CD14-positive monocyte (primary cell): ENCODE measurements around the gene ZNF827. TPM values are rescaled to one million over a fixed set of nuclear protein-coding genes. Genes with fewer than 3 reads are reported as not detected.

Experiments used
- DNase-seq, 3 donors: peaks; one replicate each; pipeline ENCODE4 v3.0.0-alpha.2; 2011 to 2022
- H2AFZ ChIP-seq: 2 replicates; pipeline ENCODE4 v1.6.0; 2012; ENCODE audit warnings: mild to moderate bottlenecking, low read depth, low read length, inconsistent platforms; ENCODE audit not compliant: insufficient read depth, poor library complexity, severe bottlenecking
- H3K27ac ChIP-seq, 2 donors: 1 replicate in 1 of 2; 2 replicates in 1 of 2; pipeline ENCODE4 v1.5.1; 2012 to 2013; ENCODE audit warnings: low read length in 2 of 2, control low read depth in 1 of 2, inconsistent platforms in 1 of 2, low read depth in 1 of 2, mild to moderate bottlenecking in 1 of 2
- H3K27me3 ChIP-seq, 2 donors: one replicate each; pipeline versions ENCODE4 v1.6.0 to v1.6.1; 2011 to 2013; ENCODE audit warnings: low read length in 2 of 2; ENCODE audit not compliant: control insufficient read depth in 2 of 2, insufficient read depth in 2 of 2
- H3K36me3 ChIP-seq, 2 donors: replicated peaks in 1 of 2; 1 replicate in 1 of 2; 2 replicates in 1 of 2; pipeline versions ENCODE4 v1.5.1 to v1.6.1; 2012 to 2013; ENCODE audit warnings: low read length in 2 of 2, control low read depth in 1 of 2, inconsistent platforms in 1 of 2, mild to moderate bottlenecking in 1 of 2; ENCODE audit not compliant: insufficient read depth in 2 of 2, control insufficient read depth in 1 of 2
- H3K4me1 ChIP-seq, 2 donors: 1 replicate in 1 of 2; 2 replicates in 1 of 2; pipeline versions ENCODE4 v1.5.1 to v1.6.1; 2012 to 2013; ENCODE audit warnings: low read length in 2 of 2, control low read depth in 1 of 2, inconsistent platforms in 1 of 2, mild to moderate bottlenecking in 1 of 2, moderate library complexity in 1 of 2; ENCODE audit not compliant: insufficient read depth in 2 of 2, control insufficient read depth in 1 of 2
- H3K4me2 ChIP-seq: replicated peaks from 2 replicates; pipeline ENCODE3; 2012; ENCODE audit warnings: low read length, moderate library complexity, mild to moderate bottlenecking; ENCODE audit not compliant: poor library complexity, severe bottlenecking; ENCODE audit errors: extremely low read depth
- H3K4me3 ChIP-seq, 3 experiments: fragments of 200-600 bp in 1 of 3; sonication (generic) in 1 of 3; replicated peaks in 1 of 3; 1 replicate in 2 of 3; 2 replicates in 1 of 3; pipeline ENCODE4 v1.5.1; 2011 to 2013; ENCODE audit warnings: low read length in 3 of 3, mild to moderate bottlenecking in 3 of 3, control low read depth in 2 of 3, low read depth in 2 of 3, inconsistent platforms in 1 of 3, moderate library complexity in 1 of 3
- H3K79me2 ChIP-seq: 2 replicates; pipeline ENCODE4 v1.6.0; 2012; ENCODE audit warnings: mild to moderate bottlenecking, control low read depth, inconsistent platforms, low read length, moderate library complexity; ENCODE audit not compliant: insufficient read depth
- H3K9ac ChIP-seq: 2 replicates; pipeline ENCODE4 v1.6.0; 2017; ENCODE audit warnings: low read length, mild to moderate bottlenecking; ENCODE audit not compliant: insufficient read depth, poor library complexity, severe bottlenecking
- H3K9me3 ChIP-seq, 2 donors: replicated peaks in 1 of 2; 1 replicate in 1 of 2; 2 replicates in 1 of 2; pipeline versions ENCODE4 v1.5.1 to v1.6.1; 2012 to 2013; ENCODE audit warnings: low read length in 2 of 2, control low read depth in 1 of 2; ENCODE audit not compliant: control insufficient read depth in 1 of 2, insufficient read depth in 1 of 2
- H4K20me1 ChIP-seq: 2 replicates; pipeline ENCODE4 v1.6.0; 2012; ENCODE audit warnings: mild to moderate bottlenecking, low read length, control low read depth, moderate library complexity; ENCODE audit not compliant: insufficient read depth
- H3K27ac Mint-ChIP-seq, 7 donors: one replicate each; pipeline ENCODE4 v1.8.0; 2020; ENCODE audit warnings: mild to moderate bottlenecking in 7 of 7, mixed read lengths in 7 of 7, moderate library complexity in 6 of 7, inconsistent platforms in 2 of 7
- H3K27me3 Mint-ChIP-seq, 3 donors: one replicate each; pipeline ENCODE4 v1.8.0; 2021 to 2022; ENCODE audit warnings: low read depth in 3 of 3, mild to moderate bottlenecking in 3 of 3, mixed read lengths in 3 of 3, moderate library complexity in 3 of 3, inconsistent platforms in 1 of 3
- H3K36me3 Mint-ChIP-seq, 2 donors: one replicate each; pipeline ENCODE4 v1.8.0; 2020; ENCODE audit warnings: mixed read lengths in 2 of 2, inconsistent platforms in 1 of 2, mild to moderate bottlenecking in 1 of 2
- H3K4me1 Mint-ChIP-seq: one replicate; pipeline ENCODE4 v1.8.0; 2020; ENCODE audit warnings: mild to moderate bottlenecking, mixed read lengths
- H3K4me3 Mint-ChIP-seq, 2 donors: one replicate each; pipeline ENCODE4 v1.8.0; 2020; ENCODE audit warnings: mild to moderate bottlenecking in 2 of 2, mixed read lengths in 2 of 2, moderate library complexity in 1 of 2
- H3K9me3 Mint-ChIP-seq, 7 donors: one replicate each; pipeline ENCODE4 v1.8.0; 2020 to 2022; ENCODE audit warnings: mixed read lengths in 7 of 7, mild to moderate bottlenecking in 6 of 7, moderate library complexity in 6 of 7, inconsistent platforms in 2 of 7
- WGBS: methylation state at CpG from one replicate; pipeline ENCODE4 v1.1.5; 2013; ENCODE audit warnings: missing lambda C conversion rate; ENCODE audit not compliant: insufficient coverage; 5-methylcytosine and 5-hydroxymethylcytosine counted together
- intact Hi-C, 2 donors: fragments of 100-400 bp; cut with micrococcal nuclease; formaldehyde crosslinking; loops; one replicate each; pipeline versions ENCODE4 v1.15.0 to v1.15.1; 2023
- polyA plus RNA-seq, 3 donors: library from polyadenylated mRNA; depleted of rRNA in 1 of 3; unstranded in 2 of 3; stranded (reverse) in 1 of 3; fragments of 300-500 nt in 2 of 3; fragments of >200 nt in 1 of 3; fragmentation: Illumina TruSeq in 2 of 3; gene quantifications; 1 replicate in 2 of 3; 2 replicates in 1 of 3; pipeline ENCODE4 v1.2.3, GENCODE V29; 2012 to 2021
- TF ChIP-seq, protein P1 (sequence below): fragments of 200-600 bp; IDR thresholded peaks from one replicate; pipeline ENCODE4 v1.8.0; 2022; ENCODE audit warnings: antibody characterized with exemption, mild to moderate bottlenecking

ZNF827 gene
- polyA plus RNA-seq, 3 donors, result 0.04 TPM; not detected in 2

DNA sequence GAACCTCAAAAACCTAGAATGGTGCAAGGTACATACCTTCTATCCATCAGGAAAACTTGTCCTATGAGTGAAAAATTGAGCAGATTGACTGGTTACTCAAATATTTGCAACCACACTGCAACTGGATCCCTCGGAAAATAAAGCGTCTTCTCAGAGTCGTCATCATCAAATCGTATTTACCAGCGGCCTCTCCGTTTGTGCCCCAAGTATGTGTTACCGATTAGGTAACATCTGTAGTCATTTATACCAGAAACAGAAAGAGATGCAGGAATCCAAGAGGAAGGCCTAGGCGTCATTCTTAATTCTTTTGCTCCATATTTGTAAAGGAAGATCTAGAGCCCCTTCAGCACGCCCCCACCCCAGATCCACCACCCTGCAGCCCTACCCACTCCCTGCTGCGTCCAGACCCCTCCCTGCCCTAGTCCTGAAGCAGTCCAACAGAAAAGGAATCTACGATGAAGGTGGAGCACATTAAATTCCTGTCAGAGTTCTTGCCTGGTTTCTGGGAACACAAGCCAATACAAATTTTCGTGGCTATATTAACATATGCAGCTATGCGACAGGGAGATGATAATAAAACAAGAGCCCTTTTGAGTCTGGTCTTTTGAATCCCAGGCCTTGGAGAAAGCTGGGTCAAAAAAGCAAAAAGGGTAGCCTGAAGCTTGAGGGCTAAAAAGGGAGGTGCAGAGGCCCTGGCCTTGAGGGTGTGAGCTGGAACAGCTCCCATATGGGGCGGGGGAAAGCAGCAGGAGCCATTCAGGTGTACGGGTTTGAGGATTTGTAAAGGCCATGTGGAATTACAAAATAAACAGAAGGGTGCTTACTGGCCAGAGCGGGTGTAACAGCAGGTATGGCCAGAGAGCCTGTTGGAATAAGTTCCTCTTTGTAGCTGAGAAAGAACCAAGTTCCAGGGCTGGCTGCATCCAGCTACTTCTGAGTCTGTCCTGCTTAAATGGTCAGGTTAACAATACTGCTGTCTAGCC lies 77.0 kb downstream of the ZNF827 start:
- Histone ChIP-seq H3K4me1 (peaks cover 0 to 2% of the 10 kb centered on the region in 2 donors), H3K36me3 (no peaks in the 10 kb centered on the region), H3K27ac (no peak overlapping the region), H4K20me1 (no peaks in the 10 kb centered on the region), H3K9me3 (no peaks in the 10 kb centered on the region), H3K9ac (no peak overlapping the region), H3K27me3 (no peaks in the 10 kb centered on the region), H3K4me3 (no peak overlapping the region), H3K79me2 (no peaks in the 10 kb centered on the region), H2AFZ (no peak overlapping the region), H3K4me2 (no peak overlapping the region)
- intact Hi-C loops, result no loop called here
- Mint-ChIP-seq H3K9me3 (peaks cover 0 to 1% (median 0%) of the 10 kb centered on the region in 7 donors), H3K27me3 (peaks cover 0 to 2% (median 0%) of the 10 kb centered on the region in 3 donors), H3K36me3 (no peaks in the 10 kb centered on the region), H3K4me3 (no peak overlapping the region), H3K4me1 (peaks cover 12% of the 10 kb centered on the region), H3K27ac (peak overlapping the region in 1 of 7 donors; percentile 46)
- TF ChIP-seq, protein P1, sequence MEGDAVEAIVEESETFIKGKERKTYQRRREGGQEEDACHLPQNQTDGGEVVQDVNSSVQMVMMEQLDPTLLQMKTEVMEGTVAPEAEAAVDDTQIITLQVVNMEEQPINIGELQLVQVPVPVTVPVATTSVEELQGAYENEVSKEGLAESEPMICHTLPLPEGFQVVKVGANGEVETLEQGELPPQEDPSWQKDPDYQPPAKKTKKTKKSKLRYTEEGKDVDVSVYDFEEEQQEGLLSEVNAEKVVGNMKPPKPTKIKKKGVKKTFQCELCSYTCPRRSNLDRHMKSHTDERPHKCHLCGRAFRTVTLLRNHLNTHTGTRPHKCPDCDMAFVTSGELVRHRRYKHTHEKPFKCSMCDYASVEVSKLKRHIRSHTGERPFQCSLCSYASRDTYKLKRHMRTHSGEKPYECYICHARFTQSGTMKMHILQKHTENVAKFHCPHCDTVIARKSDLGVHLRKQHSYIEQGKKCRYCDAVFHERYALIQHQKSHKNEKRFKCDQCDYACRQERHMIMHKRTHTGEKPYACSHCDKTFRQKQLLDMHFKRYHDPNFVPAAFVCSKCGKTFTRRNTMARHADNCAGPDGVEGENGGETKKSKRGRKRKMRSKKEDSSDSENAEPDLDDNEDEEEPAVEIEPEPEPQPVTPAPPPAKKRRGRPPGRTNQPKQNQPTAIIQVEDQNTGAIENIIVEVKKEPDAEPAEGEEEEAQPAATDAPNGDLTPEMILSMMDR, result no peak
- no peak for DNase-seq
- WGBS, result 92% methylated on average over 15 of the region's 16 CpGs

DNA sequence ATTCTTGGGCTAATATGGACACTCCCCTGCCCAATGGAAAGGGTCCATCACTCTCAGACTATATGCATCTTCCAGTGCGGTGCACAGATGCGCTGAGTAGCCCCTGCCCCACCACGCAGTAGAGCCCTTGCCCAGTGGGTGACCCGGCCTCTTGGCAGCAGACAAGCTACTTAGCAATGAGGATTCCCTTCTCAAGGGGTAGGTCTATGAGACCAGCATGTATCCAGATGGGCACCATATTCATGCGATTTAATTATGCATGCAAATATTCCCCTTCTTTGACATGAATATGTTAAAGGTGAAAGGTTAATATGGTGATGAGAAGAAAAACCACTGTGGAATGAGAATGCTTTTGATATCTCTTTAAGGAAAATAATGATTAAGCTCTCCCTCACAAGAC lies 77.7 kb downstream of the ZNF827 start:
- Histone ChIP-seq H3K27me3 (no peaks in the 10 kb centered on the region), H4K20me1 (no peaks in the 10 kb centered on the region), H3K27ac (no peak overlapping the region), H3K4me2 (no peak overlapping the region), H2AFZ (no peak overlapping the region), H3K9me3 (no peaks in the 10 kb centered on the region), H3K4me3 (no peak overlapping the region), H3K36me3 (no peaks in the 10 kb centered on the region), H3K4me1 (peaks cover 0 to 2% of the 10 kb centered on the region in 2 donors), H3K9ac (no peak overlapping the region), H3K79me2 (no peaks in the 10 kb centered on the region)
- intact Hi-C loops, result no loop called here
- no peak for DNase-seq
- Mint-ChIP-seq H3K27ac (no peak overlapping the region), H3K4me3 (no peak overlapping the region), H3K27me3 (peaks cover 0 to 2% (median 0%) of the 10 kb centered on the region in 3 donors), H3K36me3 (no peaks in the 10 kb centered on the region), H3K9me3 (peaks cover 0 to 1% (median 0%) of the 10 kb centered on the region in 7 donors), H3K4me1 (peaks cover 12% of the 10 kb centered on the region)
- WGBS, result 100% methylated on average over 3 of the region's 5 CpGs
- TF ChIP-seq, protein P1, result no peak
